Mesendoderm (in vitro differentiated cells): ENCODE results near the gene EXOG.

Experiments
- DNase-seq: peaks from one replicate; pipeline ENCODE4 v3.0.0; 2013
- H2AK5ac ChIP-seq: 2 replicates; pipeline ENCODE4 v1.6.1; 2013; ENCODE audit warnings: low read length, inconsistent platforms
- H2BK120ac ChIP-seq: 2 replicates; pipeline ENCODE4 v1.6.1; 2013; ENCODE audit warnings: low read depth, mild to moderate bottlenecking, low read length, moderate library complexity, mixed read lengths
- H2BK15ac ChIP-seq: replicated peaks from 2 replicates; pipeline ENCODE4 v1.6.1; 2013; ENCODE audit warnings: low read depth, mild to moderate bottlenecking, moderate library complexity
- H2BK5ac ChIP-seq: 2 replicates; pipeline ENCODE4 v1.6.1; 2013; ENCODE audit warnings: low read length, inconsistent platforms
- H3K18ac ChIP-seq: 2 replicates; pipeline ENCODE4 v1.6.1; 2013; ENCODE audit warnings: mild to moderate bottlenecking, low read length, mixed read lengths
- H3K23ac ChIP-seq: one replicate; pipeline ENCODE4 v1.6.1; 2013; ENCODE audit warnings: low read length
- H3K27ac ChIP-seq: 2 replicates; pipeline ENCODE4 v1.5.1; 2013; ENCODE audit warnings: low read depth, mild to moderate bottlenecking, inconsistent platforms, low read length, moderate library complexity
- H3K27me3 ChIP-seq: 2 replicates; pipeline ENCODE4 v1.6.1; 2013; ENCODE audit warnings: low read length, control low read depth, mild to moderate bottlenecking, inconsistent platforms; ENCODE audit not compliant: insufficient read depth, poor library complexity
- H3K36me3 ChIP-seq: 2 replicates; pipeline ENCODE4 v1.6.1; 2013; ENCODE audit warnings: low read length, inconsistent platforms; ENCODE audit not compliant: control insufficient read depth, insufficient read depth
- H3K4ac ChIP-seq: one replicate; pipeline ENCODE4 v1.6.1; 2013; ENCODE audit warnings: low read depth, mild to moderate bottlenecking, low read length, moderate library complexity
- H3K4me1 ChIP-seq: 2 replicates; pipeline ENCODE4 v1.6.1; 2013; ENCODE audit warnings: low read depth, low read length, inconsistent platforms; ENCODE audit not compliant: control insufficient read depth
- H3K4me2 ChIP-seq: 2 replicates; pipeline ENCODE4 v1.6.1; 2013; ENCODE audit warnings: low read length
- H3K4me3 ChIP-seq: 2 replicates; pipeline ENCODE4 v1.5.1; 2013; ENCODE audit warnings: mild to moderate bottlenecking, low read length
- H3K56ac ChIP-seq: one replicate; pipeline ENCODE4 v1.6.1; 2013; ENCODE audit warnings: low read length
- H3K79me1 ChIP-seq: 2 replicates; pipeline ENCODE4 v1.6.1; 2013; ENCODE audit warnings: low read length, inconsistent platforms
- H3K79me2 ChIP-seq: 2 replicates; pipeline ENCODE4 v1.6.1; 2013; ENCODE audit warnings: mild to moderate bottlenecking, low read length; ENCODE audit not compliant: control insufficient read depth, insufficient read depth
- H3K9ac ChIP-seq: 2 replicates; pipeline ENCODE4 v1.6.1; 2013; ENCODE audit warnings: low read length, inconsistent platforms
- H4K5ac ChIP-seq: one replicate; pipeline ENCODE4 v1.6.1; 2013; ENCODE audit warnings: low read length
- H4K8ac ChIP-seq: one replicate; pipeline ENCODE4 v1.6.1; 2013; ENCODE audit warnings: low read depth, mild to moderate bottlenecking, control low read depth, low read length, moderate library complexity
- WGBS: extraction: QIAGEN DNeasy Blood & Tissue Kit; methylation state at CpG from one replicate; pipeline ENCODE4 v1.1.7; 2013; ENCODE audit warnings: low lambda C conversion rate, missing lambda C conversion rate; ENCODE audit not compliant: insufficient coverage; ENCODE audit errors: extremely low coverage; 5-methylcytosine and 5-hydroxymethylcytosine counted together

Gene EXOG

GRCh38 chr3:38458796-38459498 lies 37.2 kb upstream of the EXOG start:
- H3K4me2 ChIP-seq, result no peak overlapping the region
- H3K79me1 ChIP-seq, result peaks cover 35% of the 10 kb centered on the region
- no peak overlapping the region for H3K18ac ChIP-seq
- H2BK15ac ChIP-seq, result no peak overlapping the region
- peaks cover 87% of the 10 kb centered on the region for H3K79me2 ChIP-seq
- no peaks in the 10 kb centered on the region for H3K36me3 ChIP-seq
- no peak overlapping the region for H3K4me3 ChIP-seq
- H2AK5ac ChIP-seq, result no peak overlapping the region
- WGBS, result no CpG with 5 or more reads among the region's 13 CpGs
- no peak overlapping the region for H3K56ac ChIP-seq
- no peak overlapping the region for H3K4ac ChIP-seq
- H3K23ac ChIP-seq, result no peak overlapping the region
- peaks cover 6% of the 10 kb centered on the region for H3K4me1 ChIP-seq
- H3K27ac ChIP-seq, result no peak overlapping the region
- no peak overlapping the region for H4K5ac ChIP-seq
- no peak for DNase-seq
- H4K8ac ChIP-seq, result no peak overlapping the region
- no peak overlapping the region for H2BK5ac ChIP-seq
- no peaks in the 10 kb centered on the region for H3K27me3 ChIP-seq
- no peak overlapping the region for H2BK120ac ChIP-seq
- H3K9ac ChIP-seq, result no peak overlapping the region

- Histone ChIP-seq H3K27me3 (no peaks in the 10 kb centered on the region), H4K5ac (no peak overlapping the region), H3K56ac (no peak overlapping the region), H3K4me3 (no peak overlapping the region), H3K4me2 (no peak overlapping the region), H3K79me1 (peaks cover 35% of the 10 kb centered on the region), H3K27ac (no peak overlapping the region), H2BK5ac (no peak overlapping the region), H2BK120ac (no peak overlapping the region), H3K4me1 (peaks cover 6% of the 10 kb centered on the region), H3K9ac (no peak overlapping the region), H2AK5ac (no peak overlapping the region), H3K4ac (no peak overlapping the region), H3K23ac (no peak overlapping the region), H4K8ac (no peak overlapping the region), H2BK15ac (no peak overlapping the region), H3K79me2 (peaks cover 86% of the 10 kb centered on the region), H3K36me3 (no peaks in the 10 kb centered on the region), H3K18ac (no peak overlapping the region)
- no CpG with 5 or more reads among the region's 10 CpGs for WGBS
- DNase-seq, result no peak
These were observed 36.6 kb upstream of the EXOG start for GRCh38 chr3:38459499-38460048.

- no peaks in the 10 kb centered on the region for H3K36me3 ChIP-seq
- H3K79me2 ChIP-seq, result peaks cover 81% of the 10 kb centered on the region
- H2BK15ac ChIP-seq, result no peak overlapping the region
- peaks cover 6% of the 10 kb centered on the region for H3K4me1 ChIP-seq
- no peak overlapping the region for H3K4me3 ChIP-seq
- H3K4me2 ChIP-seq, result no peak overlapping the region
- no peaks in the 10 kb centered on the region for H3K27me3 ChIP-seq
- H2AK5ac ChIP-seq, result no peak overlapping the region
- no peak overlapping the region for H3K56ac ChIP-seq
- H3K18ac ChIP-seq, result no peak overlapping the region
- no peak overlapping the region for H3K23ac ChIP-seq
- H4K5ac ChIP-seq, result no peak overlapping the region
- no peak overlapping the region for H4K8ac ChIP-seq
- H3K4ac ChIP-seq, result no peak overlapping the region
- WGBS, result no CpG with 5 or more reads among the region's 12 CpGs
- H3K27ac ChIP-seq, result no peak overlapping the region
- peaks cover 34% of the 10 kb centered on the region for H3K79me1 ChIP-seq
- H2BK5ac ChIP-seq, result no peak overlapping the region
- no peak overlapping the region for H2BK120ac ChIP-seq
- H3K9ac ChIP-seq, result no peak overlapping the region
- no peak for DNase-seq
These were observed 35.5 kb upstream of the EXOG start for GRCh38 chr3:38460377-38461270.

- peaks cover 55% of the 10 kb centered on the region for H3K79me2 ChIP-seq
- WGBS, result no CpG with 5 or more reads among the region's 1 CpG
These were observed 30.5 kb upstream of the EXOG start for GRCh38 chr3:38465588-38466154.

GRCh38 chr3:38468765-38469164 lies 27.4 kb upstream of the EXOG start:
- WGBS, result no CpG with 5 or more reads among the region's 1 CpG
- H2BK15ac ChIP-seq, result no peak overlapping the region
- no peak overlapping the region for H3K9ac ChIP-seq
- no peak overlapping the region for H3K23ac ChIP-seq
- H3K27ac ChIP-seq, result no peak overlapping the region
- H4K8ac ChIP-seq, result no peak overlapping the region
- H2BK120ac ChIP-seq, result no peak overlapping the region
- H3K56ac ChIP-seq, result no peak overlapping the region
- peaks cover 25% of the 10 kb centered on the region for H3K79me1 ChIP-seq
- no peak overlapping the region for H3K4me2 ChIP-seq
- no peak overlapping the region for H3K18ac ChIP-seq
- no peaks in the 10 kb centered on the region for H3K27me3 ChIP-seq
- H3K4ac ChIP-seq, result no peak overlapping the region
- H3K4me1 ChIP-seq, result no peaks in the 10 kb centered on the region
- H3K36me3 ChIP-seq, result no peaks in the 10 kb centered on the region
- H4K5ac ChIP-seq, result no peak overlapping the region
- no peak overlapping the region for H2BK5ac ChIP-seq
- no peak overlapping the region for H3K4me3 ChIP-seq
- H3K79me2 ChIP-seq, result peaks cover 55% of the 10 kb centered on the region
- no peak for DNase-seq
- H2AK5ac ChIP-seq, result no peak overlapping the region

More at GRCh38 chr3:38465588-38466154, 30.5 kb upstream of the EXOG start:
- Histone ChIP-seq H2BK15ac (no peak overlapping the region), H3K9ac (no peak overlapping the region), H3K27ac (no peak overlapping the region), H3K4me3 (no peak overlapping the region), H3K4me1 (no peaks in the 10 kb centered on the region), H4K8ac (no peak overlapping the region), H3K36me3 (no peaks in the 10 kb centered on the region), H3K4ac (no peak overlapping the region), H3K79me1 (peaks cover 25% of the 10 kb centered on the region), H4K5ac (no peak overlapping the region), H3K27me3 (no peaks in the 10 kb centered on the region), H2BK5ac (no peak overlapping the region), H3K56ac (no peak overlapping the region), H2BK120ac (no peak overlapping the region), H3K4me2 (no peak overlapping the region), H3K23ac (no peak overlapping the region), H2AK5ac (no peak overlapping the region), H3K18ac (no peak overlapping the region)
- no peak for DNase-seq
